Right atrium auricular region (tissue), 2 donors: ENCODE results near the gene STK17B. TPM values are rescaled to one million over a fixed set of nuclear protein-coding genes. Genes with fewer than 3 reads are reported as not detected.
"Not testable (repeated sequence)": the region's sequence is repeated elsewhere in the genome, so short reads cannot be mapped to it uniquely, and the experiment has no call there.

Source experiments
- DNase-seq: peaks from one replicate; pipeline ENCODE4 v3.0.0-alpha.2; 2019; ENCODE audit warnings: low spot score
- H3K27ac ChIP-seq, 2 donors: fragments of 200-600 bp; sonication (generic); 1 replicate in 1 of 2; 2 replicates in 1 of 2; pipeline ENCODE4 v1.5.1; 2016 to 2019
- H3K27me3 ChIP-seq, 2 donors: fragments of 200-600 bp; sonication (generic); one replicate each; pipeline versions ENCODE4 v1.5.1 to v1.6.0; 2017 to 2019
- H3K36me3 ChIP-seq: fragments of 200-600 bp; sonication (generic); one replicate; pipeline ENCODE4 v1.5.1; 2016
- H3K4me1 ChIP-seq, 2 donors: fragments of 200-600 bp; sonication (generic); one replicate each; pipeline versions ENCODE4 v1.5.1 to v1.6.0; 2017 to 2019
- H3K4me3 ChIP-seq, 2 donors: fragments of 200-600 bp; sonication (generic); 1 replicate in 1 of 2; 2 replicates in 1 of 2; pipeline ENCODE4 v1.5.1; 2017 to 2019; ENCODE audit warnings: mild to moderate bottlenecking in 1 of 2, moderate library complexity in 1 of 2
- H3K9me3 ChIP-seq, 2 donors: fragments of 200-600 bp; sonication (generic); one replicate each; pipeline ENCODE4 v1.5.1; 2019
- CTCF ChIP-seq, 2 donors: fragments of 200-600 bp; sonication (generic); IDR thresholded peaks; one replicate each; pipeline ENCODE4 v1.5.1; 2019; ENCODE audit warnings: antibody characterized with exemption in 2 of 2
- total RNA-seq, 2 donors: library from RNA; depleted of rRNA; stranded (reverse); fragments of >200 nt; gene quantifications; one replicate each; pipeline ENCODE4 v1.1.0, GENCODE V29; 2016

The STK17B gene
- total RNA-seq, 2 donors from 2014 or later: 6.7 to 7.9 TPM

- no peak for TF ChIP-seq CTCF (IDR thresholded peaks at IDR 0.05)
- Histone ChIP-seq H3K36me3 (no peaks in the 10 kb centered on the region), H3K27ac (no peak overlapping the region), H3K4me3 (no peak overlapping the region), H3K27me3 (no peaks in the 10 kb centered on the region), H3K4me1 (no peaks in the 10 kb centered on the region), H3K9me3 (no peaks in the 10 kb centered on the region)
- no peak for DNase-seq
Observed at GRCh38 chr2:196191541-196191940, 20.2 kb upstream of the STK17B start.

GRCh38 chr2:196187898-196188458 is 16.6 kb upstream of the STK17B start:
- Histone ChIP-seq H3K27ac (no peak overlapping the region), H3K27me3 (no peaks in the 10 kb centered on the region), H3K4me3 (no peak overlapping the region), H3K4me1 (no peaks in the 10 kb centered on the region), H3K36me3 (no peaks in the 10 kb centered on the region), H3K9me3 (no peaks in the 10 kb centered on the region)
- TF ChIP-seq CTCF (IDR thresholded peaks at IDR 0.05): no peak
- DNase-seq: no peak

GRCh38 chr2:196187175-196187700 is 15.9 kb upstream of the STK17B start:
- DNase-seq: not testable (repeated sequence)

GRCh38 chr2:196186266-196186980 is 15.0 kb upstream of the STK17B start:
- H3K9me3 ChIP-seq: no peaks in the 10 kb centered on the region
- no peaks in the 10 kb centered on the region for H3K36me3 ChIP-seq
- no peaks in the 10 kb centered on the region for H3K27me3 ChIP-seq
- H3K4me1 ChIP-seq: no peaks in the 10 kb centered on the region
- TF ChIP-seq CTCF (IDR thresholded peaks at IDR 0.05): no peak
- no peak overlapping the region for H3K27ac ChIP-seq
- DNase-seq: no peak
- no peak overlapping the region for H3K4me3 ChIP-seq

More at GRCh38 chr2:196187175-196187700, 15.9 kb upstream of the STK17B start:
- not testable (repeated sequence) for H3K9me3 ChIP-seq, H3K27me3 ChIP-seq, H3K4me3 ChIP-seq, H3K36me3 ChIP-seq, H3K4me1 ChIP-seq, H3K27ac ChIP-seq

GRCh38 chr2:196184921-196185320 is 13.5 kb upstream of the STK17B start:
- Histone ChIP-seq H3K27ac (no peak overlapping the region), H3K27me3 (no peaks in the 10 kb centered on the region), H3K9me3 (no peaks in the 10 kb centered on the region), H3K4me3 (no peak overlapping the region), H3K36me3 (no peaks in the 10 kb centered on the region), H3K4me1 (no peaks in the 10 kb centered on the region)
- TF ChIP-seq CTCF (IDR thresholded peaks at IDR 0.05): no peak
- DNase-seq: no peak

GRCh38 chr2:196183528-196184231 is 12.3 kb upstream of the STK17B start:
- H3K27ac ChIP-seq: no peak overlapping the region
- no peaks in the 10 kb centered on the region for H3K36me3 ChIP-seq
- DNase-seq: no peak
- no peaks in the 10 kb centered on the region for H3K4me1 ChIP-seq
- no peak overlapping the region for H3K4me3 ChIP-seq
- no peak for TF ChIP-seq CTCF (IDR thresholded peaks at IDR 0.05)
- no peaks in the 10 kb centered on the region for H3K27me3 ChIP-seq
- no peaks in the 10 kb centered on the region for H3K9me3 ChIP-seq
